Peyer's patch (tissue), 4 donors: ENCODE data around the gene TAS2R39. TPM values are rescaled to one million over a fixed set of nuclear protein-coding genes. Genes with fewer than 3 reads are reported as not detected.

ENCODE experiments used
- DNase-seq, 3 donors: peaks; one replicate each; pipeline ENCODE4 v3.0.0-alpha.2; 2017 to 2019
- H3K27ac ChIP-seq, 4 donors: fragments of 200-600 bp; sonication (generic); one replicate each; pipeline ENCODE4 v1.5.1; 2016 to 2019
- H3K27me3 ChIP-seq, 2 donors: fragments of 200-600 bp; sonication (generic); one replicate each; pipeline ENCODE4 v1.5.1; 2019
- H3K36me3 ChIP-seq, 3 donors: fragments of 200-600 bp; sonication (generic); one replicate each; pipeline ENCODE4 v1.5.1; 2016 to 2019
- H3K4me1 ChIP-seq, 4 donors: fragments of 200-600 bp; sonication (generic); one replicate each; pipeline ENCODE4 v1.5.1; 2016 to 2019
- H3K4me3 ChIP-seq, 4 donors: fragments of 200-600 bp; sonication (generic); 1 replicate in 3 of 4; 2 replicates in 1 of 4; pipeline ENCODE4 v1.5.1; 2016 to 2019; ENCODE audit warnings: mild to moderate bottlenecking in 1 of 4
- H3K9me3 ChIP-seq, 4 donors: fragments of 200-600 bp; sonication (generic); one replicate each; pipeline ENCODE4 v1.5.1; 2016 to 2019; ENCODE audit warnings: mild to moderate bottlenecking in 1 of 4
- POLR2A ChIP-seq, 2 donors: fragments of 450-650 bp; IDR thresholded peaks; one replicate each; pipeline ENCODE4 v1.5.1; 2017; ENCODE audit warnings: antibody characterized with exemption in 2 of 2, mild to moderate bottlenecking in 2 of 2, moderate library complexity in 2 of 2
- small RNA-seq, 2 donors: library from RNA; depleted of rRNA; stranded (forward); fragments of <200 nt; gene quantifications; one replicate each; pipeline ENCODE3, GENCODE V24; 2016
- total RNA-seq, 4 donors: library from RNA; depleted of rRNA; stranded (reverse); fragments of >200 nt; gene quantifications; one replicate each; pipeline ENCODE4 v1.1.0, GENCODE V29; 2016
- TF ChIP-seq, protein P1 (sequence below), 6 experiments: fragments of 450-650 bp in 4 of 6; fragments of 200-600 bp in 2 of 6; sonication (generic) in 1 of 6; IDR thresholded peaks; one replicate each; pipeline ENCODE4 v1.5.1; 2017 to 2019; ENCODE audit warnings: antibody characterized with exemption in 6 of 6, mild to moderate bottlenecking in 3 of 6, moderate library complexity in 1 of 6

The TAS2R39 gene
- total RNA-seq, 4 donors from 2014 or later, result not detected

GRCh38 chr7:143225047-143225446, 41.8 kb downstream of the TAS2R39 start:
- TF ChIP-seq POLR2A (IDR thresholded peaks at IDR 0.05), result no peak
- TF ChIP-seq, protein P1, sequence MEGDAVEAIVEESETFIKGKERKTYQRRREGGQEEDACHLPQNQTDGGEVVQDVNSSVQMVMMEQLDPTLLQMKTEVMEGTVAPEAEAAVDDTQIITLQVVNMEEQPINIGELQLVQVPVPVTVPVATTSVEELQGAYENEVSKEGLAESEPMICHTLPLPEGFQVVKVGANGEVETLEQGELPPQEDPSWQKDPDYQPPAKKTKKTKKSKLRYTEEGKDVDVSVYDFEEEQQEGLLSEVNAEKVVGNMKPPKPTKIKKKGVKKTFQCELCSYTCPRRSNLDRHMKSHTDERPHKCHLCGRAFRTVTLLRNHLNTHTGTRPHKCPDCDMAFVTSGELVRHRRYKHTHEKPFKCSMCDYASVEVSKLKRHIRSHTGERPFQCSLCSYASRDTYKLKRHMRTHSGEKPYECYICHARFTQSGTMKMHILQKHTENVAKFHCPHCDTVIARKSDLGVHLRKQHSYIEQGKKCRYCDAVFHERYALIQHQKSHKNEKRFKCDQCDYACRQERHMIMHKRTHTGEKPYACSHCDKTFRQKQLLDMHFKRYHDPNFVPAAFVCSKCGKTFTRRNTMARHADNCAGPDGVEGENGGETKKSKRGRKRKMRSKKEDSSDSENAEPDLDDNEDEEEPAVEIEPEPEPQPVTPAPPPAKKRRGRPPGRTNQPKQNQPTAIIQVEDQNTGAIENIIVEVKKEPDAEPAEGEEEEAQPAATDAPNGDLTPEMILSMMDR (IDR thresholded peaks at IDR 0.05), result no peak

GRCh38 chr7:143227806-143228205, 44.6 kb downstream of the TAS2R39 start:
- Histone ChIP-seq H3K4me1 (no peaks in the 10 kb centered on the region), H3K27ac (no peak overlapping the region), H3K9me3 (no peaks in the 10 kb centered on the region), H3K4me3 (no peak overlapping the region), H3K36me3 (no peaks in the 10 kb centered on the region), H3K27me3 (no peaks in the 10 kb centered on the region)
- no peak for DNase-seq
- no peak for TF ChIP-seq POLR2A (IDR thresholded peaks at IDR 0.05)
- TF ChIP-seq, protein P1 (IDR thresholded peaks at IDR 0.05), result no peak

More at GRCh38 chr7:143225047-143225446, 41.8 kb downstream of the TAS2R39 start:
- Histone ChIP-seq H3K4me3 (no peak overlapping the region), H3K27me3 (no peaks in the 10 kb centered on the region), H3K27ac (no peak overlapping the region), H3K9me3 (no peaks in the 10 kb centered on the region), H3K36me3 (no peaks in the 10 kb centered on the region), H3K4me1 (no peaks in the 10 kb centered on the region)
- DNase-seq, result no peak

- DNase-seq, result no peak
- no peaks in the 10 kb centered on the region for H3K27me3 ChIP-seq
- no peaks in the 10 kb centered on the region for H3K9me3 ChIP-seq
- no peaks in the 10 kb centered on the region for H3K4me1 ChIP-seq
- no peak overlapping the region for H3K27ac ChIP-seq
- no peaks in the 10 kb centered on the region for H3K36me3 ChIP-seq
- no peak overlapping the region for H3K4me3 ChIP-seq
- no peak for TF ChIP-seq POLR2A (IDR thresholded peaks at IDR 0.05)
Measured at GRCh38 chr7:143229054-143229790, 46.0 kb downstream of the TAS2R39 start.

DNA sequence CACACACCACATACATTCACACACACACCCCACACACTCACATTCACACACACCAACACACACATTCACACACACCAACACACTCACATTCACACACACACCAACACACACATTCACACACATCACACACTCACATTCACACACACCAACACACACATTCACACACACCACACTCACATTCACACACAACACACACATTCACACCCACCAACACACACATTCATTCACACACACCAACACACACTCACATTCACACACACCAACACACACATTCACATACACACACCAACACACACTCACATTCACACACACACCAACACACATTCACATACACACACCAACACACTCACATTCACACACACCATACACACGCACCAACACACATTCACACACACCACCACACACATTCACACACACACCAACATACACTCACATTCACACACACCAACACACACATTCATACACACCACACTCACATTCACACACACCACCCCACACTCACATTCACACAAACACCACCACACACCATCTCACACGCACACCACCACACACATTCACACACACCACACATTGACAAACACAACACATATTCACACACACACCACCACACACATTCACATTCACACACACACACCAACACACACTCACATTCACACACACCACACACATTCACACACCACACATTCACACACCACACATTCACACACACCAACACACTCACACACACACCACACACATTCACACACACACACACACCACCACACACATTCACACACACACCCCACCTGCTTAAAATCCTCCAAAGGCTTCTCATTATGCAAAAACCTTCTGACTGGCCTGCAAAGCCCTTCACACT, 47.6 kb downstream of the TAS2R39 start:
- TF ChIP-seq, protein P1 (IDR thresholded peaks at IDR 0.05), result no peak
- no peak for TF ChIP-seq POLR2A (IDR thresholded peaks at IDR 0.05)
- no peak overlapping the region for H3K27ac ChIP-seq
- H3K4me3 ChIP-seq, result no peak overlapping the region
- no peak for DNase-seq
- no peaks in the 10 kb centered on the region for H3K27me3 ChIP-seq
- no peaks in the 10 kb centered on the region for H3K9me3 ChIP-seq
- H3K4me1 ChIP-seq, result no peaks in the 10 kb centered on the region
- H3K36me3 ChIP-seq, result no peaks in the 10 kb centered on the region

Small RNA genes lying within 50 kb of the gene (small RNA-seq; reads per million reads assigned to genes)
- 0 reads per million in 2 donors for gene AC073342.3

Other genes with a start within 250 kb of the TAS2R39 start
- gene TRPV5, start 249.7 kb upstream of the TAS2R39 start, total RNA-seq, result under 1 TPM in 1 of 4 donors, not detected in 3; 0.83 TPM
- gene LLCFC1, start 243.9 kb upstream of the TAS2R39 start, total RNA-seq, result not detected
- gene KEL, start 221.1 kb upstream of the TAS2R39 start, total RNA-seq, result not detected
- gene OR9A2, start 156.3 kb upstream of the TAS2R39 start, total RNA-seq, result not detected
- gene OR6V1, start 131.1 kb upstream of the TAS2R39 start, total RNA-seq, result not detected
- gene PIP, start 51.3 kb upstream of the TAS2R39 start, total RNA-seq, result not detected
- gene TAS2R40, start 38.6 kb downstream of the TAS2R39 start, total RNA-seq, result not detected
- gene GSTK1, start 80.0 kb downstream of the TAS2R39 start, total RNA-seq, result 100 to 1,000 TPM; 202 to 580 (median 484) TPM
- 100 to 1,000 TPM in 3 of 4 donors, 10 to 100 TPM in 1; 54.5 to 162 (median 130) TPM for gene TMEM139, start 101.5 kb downstream of the TAS2R39 start, total RNA-seq
- 10 to 100 TPM; 34.8 to 43.7 (median 38.3) TPM for gene CASP2, start 104.9 kb downstream of the TAS2R39 start, total RNA-seq
- 1 to 10 TPM in 3 of 4 donors, not detected in 1; 1.1 to 6.5 (median 2.5) TPM for gene CLCN1, start 132.7 kb downstream of the TAS2R39 start, total RNA-seq
- under 1 TPM in 3 of 4 donors, not detected in 1; 0.66 to 0.83 (median 0.80) TPM for gene FAM131B, start 179.3 kb downstream of the TAS2R39 start, total RNA-seq
- 10 to 100 TPM; 47.0 to 88.0 (median 55.9) TPM for gene ZYX, start 197.9 kb downstream of the TAS2R39 start, total RNA-seq
- gene EPHA1, start 225.4 kb downstream of the TAS2R39 start, total RNA-seq, result 10 to 100 TPM; 52.5 to 81.3 (median 63.9) TPM